HEK293 (cell line): ENCODE data around the gene USP32.

ENCODE experiments used
- GLI2 ChIP-seq: fragments of 450-650 bp; formaldehyde crosslinking; IDR thresholded peaks from 2 replicates; pipeline ENCODE4; 2017; ENCODE audit warnings: missing biosample characterization, missing genetic modification characterization, low read depth, borderline replicate concordance
- KLF8 ChIP-seq: fragments of 450-650 bp; formaldehyde crosslinking; IDR thresholded peaks from 2 replicates; pipeline ENCODE4 v1.5.1; 2016; ENCODE audit warnings: missing biosample characterization, missing genetic modification characterization
- RBAK ChIP-seq: fragments of 450-650 bp; formaldehyde crosslinking; IDR thresholded peaks from 2 replicates; pipeline ENCODE4 v1.5.1; 2016; ENCODE audit warnings: missing biosample characterization, missing genetic modification characterization
- SCRT2 ChIP-seq: fragments of 450-650 bp; formaldehyde crosslinking; IDR thresholded peaks from 2 replicates; pipeline ENCODE4 v1.5.1; 2016; ENCODE audit warnings: missing biosample characterization, missing genetic modification characterization
- TRIM28 ChIP-seq: IDR thresholded peaks from 2 replicates; pipeline ENCODE4 v1.6.1; 2011; ENCODE audit warnings: low read length, control low read depth, borderline replicate concordance
- ZBTB7A ChIP-seq: fragments of 450-650 bp; formaldehyde crosslinking; IDR thresholded peaks from 2 replicates; pipeline ENCODE4 v1.5.1; 2016; ENCODE audit warnings: low read depth, missing biosample characterization, missing genetic modification characterization
- ZNF184 ChIP-seq: fragments of 450-650 bp; IDR thresholded peaks from 2 replicates; pipeline ENCODE4 v1.5.1; 2018; ENCODE audit warnings: missing biosample characterization, mild to moderate bottlenecking, missing genetic modification characterization
- ZNF19 ChIP-seq: fragments of 450-650 bp; formaldehyde crosslinking; IDR thresholded peaks from 2 replicates; pipeline ENCODE4; 2016; ENCODE audit warnings: missing biosample characterization, missing genetic modification characterization, low read depth
- ZNF324 ChIP-seq: fragments of 450-650 bp; formaldehyde crosslinking; IDR thresholded peaks from 2 replicates; pipeline ENCODE4 v1.5.1; 2016; ENCODE audit warnings: missing biosample characterization, missing genetic modification characterization
- ZNF426 ChIP-seq: fragments of 450-650 bp; formaldehyde crosslinking; IDR thresholded peaks from 2 replicates; pipeline ENCODE4 v1.5.1; 2017; ENCODE audit warnings: missing biosample characterization, missing genetic modification characterization, mild to moderate bottlenecking, inconsistent platforms, moderate library complexity
- ZNF544 ChIP-seq: fragments of 450-650 bp; formaldehyde crosslinking; IDR thresholded peaks from 2 replicates; pipeline ENCODE4 v1.5.0; 2017; ENCODE audit warnings: missing biosample characterization, missing genetic modification characterization
- ZNF560 ChIP-seq: fragments of 450-650 bp; formaldehyde crosslinking; IDR thresholded peaks from 2 replicates; pipeline ENCODE4 v1.5.1; 2017; ENCODE audit warnings: missing biosample characterization, missing genetic modification characterization, borderline replicate concordance
- ZNF600 ChIP-seq: fragments of 450-650 bp; formaldehyde crosslinking; IDR thresholded peaks from 2 replicates; pipeline ENCODE4 v1.5.1; 2016; ENCODE audit warnings: missing biosample characterization, missing genetic modification characterization
- ZNF658 ChIP-seq: fragments of 450-650 bp; formaldehyde crosslinking; IDR thresholded peaks from 2 replicates; pipeline ENCODE4; 2016; ENCODE audit warnings: missing biosample characterization, missing genetic modification characterization
- ZNF707 ChIP-seq: fragments of 450-650 bp; formaldehyde crosslinking; IDR thresholded peaks from 2 replicates; pipeline ENCODE4 v1.5.1; 2016; ENCODE audit warnings: missing biosample characterization, missing genetic modification characterization
- ZNF837 ChIP-seq: fragments of 450-650 bp; formaldehyde crosslinking; IDR thresholded peaks from 2 replicates; pipeline ENCODE4 v1.5.1; 2016; ENCODE audit warnings: missing biosample characterization, missing genetic modification characterization
- TF ChIP-seq, protein P1 (sequence below): fragments of 450-650 bp; formaldehyde crosslinking; IDR thresholded peaks from 2 replicates; pipeline ENCODE4 v1.5.1; 2017; ENCODE audit warnings: missing biosample characterization, missing genetic modification characterization
- TF ChIP-seq, protein P2 (sequence below): fragments of 450-650 bp; formaldehyde crosslinking; IDR thresholded peaks from 2 replicates; pipeline ENCODE4 v1.5.1; 2016; ENCODE audit warnings: missing biosample characterization, missing genetic modification characterization
- TF ChIP-seq, protein P3 (sequence below): sonication (generic); formaldehyde crosslinking; IDR thresholded peaks from 2 replicates; pipeline ENCODE4 v1.8.1; 2022; ENCODE audit warnings: mild to moderate bottlenecking, moderate library complexity, missing genetic modification reagents
- TF ChIP-seq, protein P4 (sequence below): fragments of 450-650 bp; formaldehyde crosslinking; IDR thresholded peaks from 2 replicates; pipeline ENCODE4; 2016; ENCODE audit warnings: missing biosample characterization, missing genetic modification characterization
- TF ChIP-seq, protein P5 (sequence below): fragments of 450-650 bp; formaldehyde crosslinking; IDR thresholded peaks from 2 replicates; pipeline ENCODE4 v1.5.1; 2016; ENCODE audit warnings: missing biosample characterization, missing genetic modification characterization

USP32 gene

DNA sequence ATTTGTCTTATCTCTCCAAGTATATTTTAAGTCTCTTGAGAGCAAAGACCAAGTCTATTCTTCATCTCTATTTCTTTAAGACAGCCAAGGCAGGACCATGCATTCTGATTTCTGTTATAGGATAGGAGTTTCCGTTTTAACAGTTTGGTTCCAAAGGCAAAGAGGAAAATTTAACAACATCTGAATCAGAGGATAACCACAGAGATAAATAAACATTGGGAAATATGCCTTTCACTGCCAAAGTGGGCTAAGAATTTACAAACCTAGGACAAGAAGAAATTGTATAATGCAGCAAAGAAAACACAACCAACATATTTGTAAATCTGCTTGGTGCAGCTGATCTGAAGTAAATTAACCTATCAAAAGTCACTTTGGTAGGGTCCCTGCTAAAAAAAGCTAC lies 37.7 kb downstream of the USP32 start (continued):
- TF ChIP-seq, protein P1, sequence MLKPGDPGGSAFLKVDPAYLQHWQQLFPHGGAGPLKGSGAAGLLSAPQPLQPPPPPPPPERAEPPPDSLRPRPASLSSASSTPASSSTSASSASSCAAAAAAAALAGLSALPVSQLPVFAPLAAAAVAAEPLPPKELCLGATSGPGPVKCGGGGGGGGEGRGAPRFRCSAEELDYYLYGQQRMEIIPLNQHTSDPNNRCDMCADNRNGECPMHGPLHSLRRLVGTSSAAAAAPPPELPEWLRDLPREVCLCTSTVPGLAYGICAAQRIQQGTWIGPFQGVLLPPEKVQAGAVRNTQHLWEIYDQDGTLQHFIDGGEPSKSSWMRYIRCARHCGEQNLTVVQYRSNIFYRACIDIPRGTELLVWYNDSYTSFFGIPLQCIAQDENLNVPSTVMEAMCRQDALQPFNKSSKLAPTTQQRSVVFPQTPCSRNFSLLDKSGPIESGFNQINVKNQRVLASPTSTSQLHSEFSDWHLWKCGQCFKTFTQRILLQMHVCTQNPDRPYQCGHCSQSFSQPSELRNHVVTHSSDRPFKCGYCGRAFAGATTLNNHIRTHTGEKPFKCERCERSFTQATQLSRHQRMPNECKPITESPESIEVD = peak; percentile 87
- TF ChIP-seq ZNF658 (tag by site-specific recombination) = no peak
- TF ChIP-seq, protein P2, sequence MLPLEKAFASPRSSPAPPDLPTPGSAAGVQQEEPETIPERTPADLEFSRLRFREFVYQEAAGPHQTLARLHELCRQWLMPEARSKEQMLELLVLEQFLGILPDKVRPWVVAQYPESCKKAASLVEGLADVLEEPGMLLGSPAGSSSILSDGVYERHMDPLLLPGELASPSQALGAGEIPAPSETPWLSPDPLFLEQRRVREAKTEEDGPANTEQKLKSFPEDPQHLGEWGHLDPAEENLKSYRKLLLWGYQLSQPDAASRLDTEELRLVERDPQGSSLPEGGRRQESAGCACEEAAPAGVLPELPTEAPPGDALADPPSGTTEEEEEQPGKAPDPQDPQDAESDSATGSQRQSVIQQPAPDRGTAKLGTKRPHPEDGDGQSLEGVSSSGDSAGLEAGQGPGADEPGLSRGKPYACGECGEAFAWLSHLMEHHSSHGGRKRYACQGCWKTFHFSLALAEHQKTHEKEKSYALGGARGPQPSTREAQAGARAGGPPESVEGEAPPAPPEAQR (tag by site-specific recombination) = no peak
- no peak for TF ChIP-seq ZBTB7A
- no peak for TF ChIP-seq RBAK (tag by site-specific recombination)
- TF ChIP-seq, protein P3, sequence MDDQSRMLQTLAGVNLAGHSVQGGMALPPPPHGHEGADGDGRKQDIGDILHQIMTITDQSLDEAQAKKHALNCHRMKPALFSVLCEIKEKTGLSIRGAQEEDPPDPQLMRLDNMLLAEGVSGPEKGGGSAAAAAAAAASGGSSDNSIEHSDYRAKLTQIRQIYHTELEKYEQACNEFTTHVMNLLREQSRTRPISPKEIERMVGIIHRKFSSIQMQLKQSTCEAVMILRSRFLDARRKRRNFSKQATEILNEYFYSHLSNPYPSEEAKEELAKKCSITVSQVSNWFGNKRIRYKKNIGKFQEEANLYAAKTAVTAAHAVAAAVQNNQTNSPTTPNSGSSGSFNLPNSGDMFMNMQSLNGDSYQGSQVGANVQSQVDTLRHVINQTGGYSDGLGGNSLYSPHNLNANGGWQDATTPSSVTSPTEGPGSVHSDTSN (CRISPR knock-in tag) = no peak
- TF ChIP-seq ZNF184 (tag by site-specific recombination) = no peak
- TF ChIP-seq ZNF600 (tag by site-specific recombination) = no peak
- no peak for TF ChIP-seq ZNF19 (tag by site-specific recombination)
- TF ChIP-seq ZNF324 (tag by site-specific recombination) = no peak
- TF ChIP-seq TRIM28 = no peak
- TF ChIP-seq ZNF560 = no peak
- no peak for TF ChIP-seq KLF8 (tag by site-specific recombination)
- no peak for TF ChIP-seq GLI2 (tag by site-specific recombination)
- TF ChIP-seq SCRT2 (tag by site-specific recombination) = no peak
- TF ChIP-seq, protein P4, sequence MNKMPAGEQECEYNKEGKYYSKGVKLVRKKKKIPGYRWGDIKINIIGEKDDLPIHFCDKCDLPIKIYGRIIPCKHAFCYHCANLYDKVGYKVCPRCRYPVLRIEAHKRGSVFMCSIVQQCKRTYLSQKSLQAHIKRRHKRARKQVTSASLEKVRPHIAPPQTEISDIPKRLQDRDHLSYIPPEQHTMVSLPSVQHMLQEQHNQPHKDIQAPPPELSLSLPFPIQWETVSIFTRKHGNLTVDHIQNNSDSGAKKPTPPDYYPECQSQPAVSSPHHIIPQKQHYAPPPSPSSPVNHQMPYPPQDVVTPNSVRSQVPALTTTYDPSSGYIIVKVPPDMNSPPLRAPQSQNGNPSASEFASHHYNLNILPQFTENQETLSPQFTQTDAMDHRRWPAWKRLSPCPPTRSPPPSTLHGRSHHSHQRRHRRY (tag by site-specific recombination) = no peak
- TF ChIP-seq, protein P5, sequence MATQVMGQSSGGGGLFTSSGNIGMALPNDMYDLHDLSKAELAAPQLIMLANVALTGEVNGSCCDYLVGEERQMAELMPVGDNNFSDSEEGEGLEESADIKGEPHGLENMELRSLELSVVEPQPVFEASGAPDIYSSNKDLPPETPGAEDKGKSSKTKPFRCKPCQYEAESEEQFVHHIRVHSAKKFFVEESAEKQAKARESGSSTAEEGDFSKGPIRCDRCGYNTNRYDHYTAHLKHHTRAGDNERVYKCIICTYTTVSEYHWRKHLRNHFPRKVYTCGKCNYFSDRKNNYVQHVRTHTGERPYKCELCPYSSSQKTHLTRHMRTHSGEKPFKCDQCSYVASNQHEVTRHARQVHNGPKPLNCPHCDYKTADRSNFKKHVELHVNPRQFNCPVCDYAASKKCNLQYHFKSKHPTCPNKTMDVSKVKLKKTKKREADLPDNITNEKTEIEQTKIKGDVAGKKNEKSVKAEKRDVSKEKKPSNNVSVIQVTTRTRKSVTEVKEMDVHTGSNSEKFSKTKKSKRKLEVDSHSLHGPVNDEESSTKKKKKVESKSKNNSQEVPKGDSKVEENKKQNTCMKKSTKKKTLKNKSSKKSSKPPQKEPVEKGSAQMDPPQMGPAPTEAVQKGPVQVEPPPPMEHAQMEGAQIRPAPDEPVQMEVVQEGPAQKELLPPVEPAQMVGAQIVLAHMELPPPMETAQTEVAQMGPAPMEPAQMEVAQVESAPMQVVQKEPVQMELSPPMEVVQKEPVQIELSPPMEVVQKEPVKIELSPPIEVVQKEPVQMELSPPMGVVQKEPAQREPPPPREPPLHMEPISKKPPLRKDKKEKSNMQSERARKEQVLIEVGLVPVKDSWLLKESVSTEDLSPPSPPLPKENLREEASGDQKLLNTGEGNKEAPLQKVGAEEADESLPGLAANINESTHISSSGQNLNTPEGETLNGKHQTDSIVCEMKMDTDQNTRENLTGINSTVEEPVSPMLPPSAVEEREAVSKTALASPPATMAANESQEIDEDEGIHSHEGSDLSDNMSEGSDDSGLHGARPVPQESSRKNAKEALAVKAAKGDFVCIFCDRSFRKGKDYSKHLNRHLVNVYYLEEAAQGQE (tag by site-specific recombination) = no peak
- TF ChIP-seq ZNF707 (tag by site-specific recombination) = no peak
- TF ChIP-seq ZNF837 (tag by site-specific recombination) = no peak
- no peak for TF ChIP-seq ZNF544 (tag by site-specific recombination)
- no peak for TF ChIP-seq ZNF426 (tag by site-specific recombination)
